Esophagus muscularis mucosa (tissue), 4 donors: Measurements from ENCODE around the gene ANKRD16. TPM values are rescaled to one million over a fixed set of nuclear protein-coding genes. Genes with fewer than 3 reads are reported as not detected.

Experiments used
- DNase-seq: peaks from one replicate; pipeline ENCODE4 v3.0.0-alpha.2; 2017; ENCODE audit errors: extremely low spot score
- H3K27ac ChIP-seq, 4 donors: fragments of 200-600 bp; sonication (generic); replicated peaks in 1 of 4; 1 replicate in 3 of 4; 2 replicates in 1 of 4; pipeline ENCODE4 v1.5.1; 2016 to 2019; ENCODE audit warnings: mild to moderate bottlenecking in 1 of 4
- H3K27me3 ChIP-seq, 4 donors: fragments of 200-600 bp; sonication (generic); one replicate each; pipeline versions ENCODE4 v1.5.1 to v1.6.0; 2016 to 2019
- H3K36me3 ChIP-seq, 4 donors: fragments of 200-600 bp; sonication (generic); one replicate each; pipeline ENCODE4 v1.5.1; 2016 to 2019
- H3K4me1 ChIP-seq, 4 donors: fragments of 200-600 bp; sonication (generic); one replicate each; pipeline ENCODE4 v1.5.1; 2016 to 2019
- H3K4me3 ChIP-seq, 4 donors: fragments of 200-600 bp; sonication (generic); 1 replicate in 2 of 4; 2 replicates in 2 of 4; pipeline ENCODE4 v1.5.1; 2016 to 2019; ENCODE audit warnings: mild to moderate bottlenecking in 4 of 4, moderate library complexity in 1 of 4
- H3K9me3 ChIP-seq, 4 donors: fragments of 200-600 bp; sonication (generic); 1 replicate in 3 of 4; 2 replicates in 1 of 4; pipeline ENCODE4 v1.5.1; 2016 to 2019
- EP300 ChIP-seq: sonication (generic); formaldehyde crosslinking; IDR thresholded peaks from one replicate; pipeline ENCODE4 v1.6.1; 2017; ENCODE audit warnings: antibody characterized with exemption
- POLR2A ChIP-seq: fragments of 450-650 bp; IDR thresholded peaks from one replicate; pipeline ENCODE4 v1.6.1; 2017; ENCODE audit warnings: antibody characterized with exemption, moderate library complexity, mild to moderate bottlenecking, low read depth
- POLR2AphosphoS5 ChIP-seq, 2 donors: sonication (generic); formaldehyde crosslinking; IDR thresholded peaks; one replicate each; pipeline ENCODE4 v1.6.1; 2017; ENCODE audit warnings: antibody characterized with exemption in 2 of 2
- WGBS: methylation state at CpG from one replicate; pipeline ENCODE4 v1.1.5; 2018; 5-methylcytosine and 5-hydroxymethylcytosine counted together
- intact Hi-C: fragments of 100-400 bp; cut with DNase I; formaldehyde crosslinking; loops from one replicate; pipeline ENCODE4 v1.15.1; 2023
- total RNA-seq, 4 donors: library from RNA; depleted of rRNA; stranded (reverse); fragments of >200 nt; gene quantifications; one replicate each; pipeline versions ENCODE4 v1.1.0 to v1.2.1, GENCODE V29; 2016
- TF ChIP-seq, protein P1 (sequence below), 3 experiments: fragments of 200-600 bp in 2 of 3; fragments of 450-650 bp in 1 of 3; sonication (generic) in 2 of 3; IDR thresholded peaks; one replicate each; pipeline ENCODE4 v1.5.1; 2017 to 2019; ENCODE audit warnings: antibody characterized with exemption in 3 of 3, mild to moderate bottlenecking in 2 of 3, moderate library complexity in 1 of 3

The ANKRD16 gene
- total RNA-seq, 4 donors from 2014 or later = 5.1 to 9.0 (median 5.9) TPM

DNA sequence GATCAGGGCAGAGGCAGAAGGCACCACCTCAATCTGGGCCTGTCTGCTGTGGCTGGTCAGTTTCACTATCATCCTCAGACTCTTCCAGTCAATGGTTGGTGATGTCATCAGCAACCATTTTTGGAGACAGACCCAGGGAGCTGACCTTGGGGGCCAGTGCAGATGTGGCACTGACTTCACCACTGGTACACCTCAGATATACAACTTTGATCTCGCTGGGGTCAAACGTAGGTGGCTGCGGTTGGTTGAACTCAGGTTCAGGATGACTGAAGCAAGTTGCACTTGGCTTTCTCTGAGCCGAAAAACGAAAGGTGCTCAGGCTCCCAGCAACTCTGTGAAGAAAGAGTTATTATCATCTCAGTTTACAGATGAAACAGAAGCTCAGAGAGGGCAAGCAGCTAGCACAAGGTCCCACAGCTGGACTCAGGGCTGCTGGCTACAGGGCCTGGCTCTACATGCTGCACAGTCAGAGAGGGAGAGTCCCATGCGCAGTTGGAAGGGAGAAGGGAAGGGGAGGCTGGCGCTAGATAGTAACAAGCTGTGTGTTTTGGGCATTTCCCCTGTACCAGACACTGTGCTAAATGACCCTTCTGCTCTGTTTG lies 27.2 kb downstream of the ANKRD16 start:
- H3K27me3 ChIP-seq = no peaks in the 10 kb centered on the region
- WGBS = 89% methylated on average over 7 of the region's 7 CpGs
- H3K36me3 ChIP-seq = peaks cover 0 to 8% (median 0%) of the 10 kb centered on the region in 4 donors
- no peak overlapping the region for H3K27ac ChIP-seq
- intact Hi-C loops = no loop called here
- no peak for TF ChIP-seq EP300
- no peak for TF ChIP-seq POLR2AphosphoS5 (IDR thresholded peaks at IDR 0.05)
- no peak for TF ChIP-seq POLR2A
- TF ChIP-seq, protein P1, sequence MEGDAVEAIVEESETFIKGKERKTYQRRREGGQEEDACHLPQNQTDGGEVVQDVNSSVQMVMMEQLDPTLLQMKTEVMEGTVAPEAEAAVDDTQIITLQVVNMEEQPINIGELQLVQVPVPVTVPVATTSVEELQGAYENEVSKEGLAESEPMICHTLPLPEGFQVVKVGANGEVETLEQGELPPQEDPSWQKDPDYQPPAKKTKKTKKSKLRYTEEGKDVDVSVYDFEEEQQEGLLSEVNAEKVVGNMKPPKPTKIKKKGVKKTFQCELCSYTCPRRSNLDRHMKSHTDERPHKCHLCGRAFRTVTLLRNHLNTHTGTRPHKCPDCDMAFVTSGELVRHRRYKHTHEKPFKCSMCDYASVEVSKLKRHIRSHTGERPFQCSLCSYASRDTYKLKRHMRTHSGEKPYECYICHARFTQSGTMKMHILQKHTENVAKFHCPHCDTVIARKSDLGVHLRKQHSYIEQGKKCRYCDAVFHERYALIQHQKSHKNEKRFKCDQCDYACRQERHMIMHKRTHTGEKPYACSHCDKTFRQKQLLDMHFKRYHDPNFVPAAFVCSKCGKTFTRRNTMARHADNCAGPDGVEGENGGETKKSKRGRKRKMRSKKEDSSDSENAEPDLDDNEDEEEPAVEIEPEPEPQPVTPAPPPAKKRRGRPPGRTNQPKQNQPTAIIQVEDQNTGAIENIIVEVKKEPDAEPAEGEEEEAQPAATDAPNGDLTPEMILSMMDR (IDR thresholded peaks at IDR 0.05) = no peak
- H3K4me1 ChIP-seq = no peaks in the 10 kb centered on the region
- no peak for DNase-seq
- no peaks in the 10 kb centered on the region for H3K9me3 ChIP-seq
- no peak overlapping the region for H3K4me3 ChIP-seq

DNA sequence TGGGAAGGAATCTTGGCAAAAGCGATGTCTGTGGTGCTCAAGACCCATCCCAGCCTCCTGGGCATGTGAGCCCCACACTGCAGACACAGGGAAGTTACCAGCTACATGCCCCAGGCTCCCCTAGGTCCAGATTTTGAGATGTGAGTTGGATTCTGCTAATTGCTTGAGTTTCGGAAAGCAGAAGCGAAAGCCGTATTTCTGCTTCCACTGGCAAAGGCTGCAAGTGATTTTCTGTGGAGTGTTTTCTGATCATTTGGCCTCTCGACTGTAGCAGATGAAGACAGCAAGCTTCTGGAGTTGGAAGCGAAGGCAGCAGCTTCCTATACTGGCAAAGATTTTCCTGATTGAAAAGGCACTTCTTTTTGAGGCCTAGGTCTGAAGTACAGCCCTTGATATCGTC lies 29.6 kb downstream of the ANKRD16 start:
- H3K27me3 ChIP-seq = no peaks in the 10 kb centered on the region
- H3K9me3 ChIP-seq = no peaks in the 10 kb centered on the region
- H3K4me1 ChIP-seq = no peaks in the 10 kb centered on the region
- intact Hi-C loops = no loop called here
- 83% methylated on average over 7 of the region's 7 CpGs for WGBS
- H3K27ac ChIP-seq = no peak overlapping the region
- H3K36me3 ChIP-seq = peaks cover 0 to 8% (median 0%) of the 10 kb centered on the region in 4 donors
- TF ChIP-seq EP300 = no peak
- TF ChIP-seq POLR2A = no peak
- TF ChIP-seq, protein P1 (IDR thresholded peaks at IDR 0.05) = no peak
- TF ChIP-seq POLR2AphosphoS5 (IDR thresholded peaks at IDR 0.05) = no peak
- no peak for DNase-seq
- H3K4me3 ChIP-seq = no peak overlapping the region

DNA sequence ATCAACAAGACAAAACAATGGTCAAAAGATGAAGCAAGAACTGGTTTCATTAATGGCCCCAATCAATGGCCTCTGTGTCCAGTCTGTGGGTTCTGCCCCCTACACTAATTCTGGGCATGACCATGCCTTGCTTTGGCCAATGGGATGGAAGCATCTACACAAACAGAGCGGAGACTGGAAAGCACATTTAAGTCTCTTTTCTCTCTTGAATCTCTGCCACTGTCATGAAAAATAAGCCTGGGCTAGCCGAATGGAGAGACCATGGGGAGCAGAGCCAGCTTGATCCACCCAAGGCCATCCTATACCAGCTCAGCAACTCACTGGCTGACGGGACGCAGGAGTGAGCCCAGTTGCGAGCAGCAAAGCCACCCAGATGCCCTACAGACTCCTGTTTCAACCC lies 30.9 kb downstream of the ANKRD16 start:
- TF ChIP-seq POLR2A (no peak), EP300 (no peak), POLR2AphosphoS5 (IDR thresholded peaks at IDR 0.05) (no peak)
- TF ChIP-seq, protein P1 (IDR thresholded peaks at IDR 0.05) = no peak
- WGBS = 81% methylated on average over 4 of the region's 5 CpGs
- Histone ChIP-seq H3K4me3 (no peak overlapping the region), H3K27me3 (no peaks in the 10 kb centered on the region), H3K9me3 (no peaks in the 10 kb centered on the region), H3K27ac (no peak overlapping the region), H3K36me3 (peaks cover 0 to 8% (median 0%) of the 10 kb centered on the region in 4 donors), H3K4me1 (no peaks in the 10 kb centered on the region)
- no peak for DNase-seq
- intact Hi-C loops = no loop called here

DNA sequence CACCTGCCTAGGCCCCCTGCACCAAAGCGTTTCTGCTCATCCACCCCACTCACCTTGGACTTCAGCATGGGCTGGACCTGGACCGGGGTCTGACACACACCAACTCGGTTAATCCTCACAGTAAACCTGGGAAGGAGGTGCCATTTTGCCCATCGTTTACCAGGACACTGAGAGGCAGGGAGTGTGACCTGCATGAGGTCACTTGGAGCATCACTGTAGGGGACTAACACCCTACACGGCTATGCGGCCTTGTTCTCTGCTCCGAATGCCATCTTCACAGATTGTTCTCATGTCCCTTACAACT lies 33.0 kb downstream of the ANKRD16 start:
- WGBS = 77% methylated on average over 7 of the region's 7 CpGs
- no peak for DNase-seq
- Histone ChIP-seq H3K27ac (no peak overlapping the region), H3K9me3 (no peaks in the 10 kb centered on the region), H3K27me3 (no peaks in the 10 kb centered on the region), H3K4me3 (no peak overlapping the region), H3K4me1 (no peaks in the 10 kb centered on the region), H3K36me3 (no peaks in the 10 kb centered on the region)
- no peak for TF ChIP-seq POLR2AphosphoS5 (IDR thresholded peaks at IDR 0.05)
- TF ChIP-seq EP300 = no peak
- no peak for TF ChIP-seq POLR2A
- TF ChIP-seq, protein P1 (IDR thresholded peaks at IDR 0.05) = no peak
- intact Hi-C loops = no loop called here

DNA sequence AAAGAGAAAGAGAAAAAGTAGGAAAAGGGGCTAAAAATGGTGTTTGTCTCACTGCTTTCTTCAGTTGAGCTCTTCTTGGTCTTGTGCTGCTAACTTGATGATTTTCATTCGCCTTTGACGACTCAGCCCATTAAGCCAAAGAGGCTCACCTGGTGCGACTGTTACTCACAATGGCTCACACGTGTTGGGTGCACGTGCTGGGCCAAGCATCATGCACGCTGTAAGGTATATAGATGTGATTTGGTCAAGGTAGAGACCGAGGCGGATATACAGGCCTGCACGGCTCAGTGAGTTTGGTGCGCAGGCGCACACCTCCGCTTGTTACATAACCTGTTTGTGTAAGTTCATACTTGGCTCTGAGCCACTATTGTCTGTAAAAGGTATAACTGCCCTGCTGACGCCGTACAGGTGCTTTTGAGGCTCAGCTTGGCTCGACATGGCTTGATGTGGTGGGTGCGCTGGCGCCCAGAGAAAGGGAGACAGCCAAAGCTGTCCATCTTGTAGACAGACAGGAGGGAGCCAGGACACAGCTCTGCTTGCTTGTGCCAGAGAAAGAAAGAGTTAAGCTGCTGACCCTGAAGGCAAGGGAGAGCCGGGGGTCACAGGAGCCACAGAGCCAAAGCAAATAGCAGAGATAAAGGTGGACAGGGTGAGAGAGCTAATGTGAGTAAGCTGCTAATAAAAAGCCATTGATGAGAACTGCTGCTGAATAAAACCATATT lies 33.6 kb downstream of the ANKRD16 start:
- WGBS = 78% methylated on average over 18 of the region's 18 CpGs
- no peaks in the 10 kb centered on the region for H3K27me3 ChIP-seq
- no peak overlapping the region for H3K27ac ChIP-seq
- no peak overlapping the region for H3K4me3 ChIP-seq
- intact Hi-C loops = no loop called here
- no peaks in the 10 kb centered on the region for H3K9me3 ChIP-seq
- no peak for DNase-seq
- no peaks in the 10 kb centered on the region for H3K4me1 ChIP-seq
- TF ChIP-seq, protein P1 (IDR thresholded peaks at IDR 0.05) = no peak
- H3K36me3 ChIP-seq = no peaks in the 10 kb centered on the region
